ENCODE measurements around the gene ABHD16B. TPM values are rescaled to one million over a fixed set of nuclear protein-coding genes. Genes with fewer than 3 reads are reported as not detected.

The ABHD16B gene
- total RNA-seq, 4 donors from 2014 or later = not detected

DNA sequence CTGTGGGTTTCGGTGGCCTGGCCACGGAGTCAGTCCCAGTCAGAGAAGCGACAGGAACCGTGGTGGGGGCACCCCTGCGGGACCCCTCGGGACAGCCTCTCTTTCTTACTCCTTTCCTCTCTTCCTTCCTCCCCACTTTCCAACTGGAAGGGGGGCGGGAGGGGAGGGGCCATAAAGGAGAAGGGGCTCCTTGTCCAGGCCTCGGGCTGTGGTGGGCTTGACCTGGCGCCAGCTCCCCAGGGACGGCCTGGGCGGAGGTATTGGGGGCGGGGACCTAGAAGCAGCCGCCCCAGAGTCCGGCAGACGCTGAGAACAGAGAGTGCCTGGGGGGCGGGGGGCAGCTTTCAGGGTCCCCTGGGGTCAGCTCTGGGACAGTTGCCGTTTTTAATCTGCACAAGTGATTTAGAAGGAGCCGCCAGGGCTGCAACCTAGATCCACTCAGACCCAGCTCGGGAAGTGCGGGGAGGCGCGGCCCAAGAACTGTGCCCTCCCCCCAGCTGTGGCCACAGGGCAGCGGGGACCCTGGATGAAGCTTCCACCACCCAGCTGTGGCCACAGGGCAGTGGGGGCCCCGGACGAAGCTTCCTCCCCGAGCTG lies 6.4 kb upstream of the ABHD16B start:
- no peak for TF ChIP-seq CTCF (IDR thresholded peaks at IDR 0.05)
- intact Hi-C loops (cut with DNase I) = no loop called here
- H3K36me3 ChIP-seq = no peaks in the 10 kb centered on the region
- peak overlapping the region; percentile 33 to 63 (median 60) for H3K27ac ChIP-seq
- no peaks in the 10 kb centered on the region for H3K9me3 ChIP-seq
- no peak overlapping the region for H3K4me3 ChIP-seq (replicated peaks in 1 of 3)
- H3K4me1 ChIP-seq = peaks cover 27 to 58% of the 10 kb centered on the region in 2 donors
- no peaks in the 10 kb centered on the region for H3K27me3 ChIP-seq
- 7 to 13% methylated on average over 20 to 23 of the region's 26 CpGs for WGBS, 2 donors
- DNase-seq = no peak

GRCh38 chr20:63855363-63856097 lies 5.8 kb upstream of the ABHD16B start:
- intact Hi-C loops (cut with DNase I) = no loop called here
- DNase-seq = no peak
- H3K36me3 ChIP-seq = no peaks in the 10 kb centered on the region
- H3K9me3 ChIP-seq = no peaks in the 10 kb centered on the region
- no peak overlapping the region for H3K4me3 ChIP-seq (replicated peaks in 1 of 3)
- H3K27ac ChIP-seq = peak overlapping the region in 2 of 3 donors; percentile 60 to 63
- WGBS, 2 donors = 22 to 35% methylated on average over 27 to 30 of the region's 36 CpGs
- peaks cover 27 to 65% of the 10 kb centered on the region in 2 donors for H3K4me1 ChIP-seq
- H3K27me3 ChIP-seq = no peaks in the 10 kb centered on the region
- TF ChIP-seq CTCF (IDR thresholded peaks at IDR 0.05) = no peak
- TF ChIP-seq POLR2A (IDR thresholded peaks at IDR 0.05) = no peak

- DNase-seq = peak in 1 of 2 donors; percentile 18
- no peaks in the 10 kb centered on the region for H3K9me3 ChIP-seq
- 48 to 67% methylated on average over 15 to 22 of the region's 22 CpGs for WGBS, 2 donors
- no peak for TF ChIP-seq CTCF (IDR thresholded peaks at IDR 0.05)
- no peak for TF ChIP-seq POLR2A (IDR thresholded peaks at IDR 0.05)
- no peak overlapping the region for H3K27ac ChIP-seq
- intact Hi-C loops (cut with DNase I) = no loop called here
- no peak overlapping the region for H3K4me3 ChIP-seq (replicated peaks in 1 of 3)
- H3K36me3 ChIP-seq = no peaks in the 10 kb centered on the region
- peaks cover 27 to 69% of the 10 kb centered on the region in 2 donors for H3K4me1 ChIP-seq
- H3K27me3 ChIP-seq = no peaks in the 10 kb centered on the region
Measured at GRCh38 chr20:63856098-63856511, 5.2 kb upstream of the ABHD16B start.

DNA sequence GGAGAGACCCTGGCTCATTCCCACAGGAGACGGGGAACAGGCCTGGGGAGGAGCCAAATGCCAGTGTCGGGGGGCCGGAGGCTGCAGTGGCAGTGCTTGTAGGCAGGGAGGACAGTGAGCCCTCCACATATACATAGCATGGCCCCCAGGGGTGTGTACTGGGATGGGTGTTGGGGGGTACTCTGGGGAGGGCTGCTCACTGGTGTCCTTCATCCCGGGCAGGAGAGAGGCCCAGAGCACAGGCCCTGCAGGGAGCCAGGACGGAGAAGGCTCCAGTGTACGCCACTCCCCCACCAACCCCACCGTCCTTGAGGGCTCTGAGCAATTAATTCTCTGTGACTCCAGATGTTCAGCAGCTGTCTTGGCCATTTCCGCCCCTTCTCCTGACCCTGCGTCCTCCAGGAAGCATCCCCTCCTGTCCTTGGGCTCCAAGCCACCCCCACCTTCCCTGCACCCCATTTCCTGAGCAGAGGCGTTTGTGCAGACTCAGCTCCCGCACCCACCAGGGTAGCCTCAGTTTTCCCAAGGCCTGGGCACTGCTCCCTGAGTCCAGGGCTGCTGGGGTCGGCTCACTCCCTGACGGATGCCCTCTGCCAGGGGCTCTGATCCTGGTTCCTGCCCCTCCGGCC lies 3.4 kb upstream of the ABHD16B start:
- 26 to 53% methylated on average over 11 of the region's 14 CpGs for WGBS, 2 donors
- peak overlapping the region in 2 of 3 donors; percentile 33 to 39 for H3K27ac ChIP-seq
- no peak for DNase-seq
- no peaks in the 10 kb centered on the region for H3K9me3 ChIP-seq
- TF ChIP-seq CTCF (IDR thresholded peaks at IDR 0.05) (no peak), POLR2A (IDR thresholded peaks at IDR 0.05) (no peak)
- intact Hi-C loops (cut with DNase I) = no loop called here
- no peaks in the 10 kb centered on the region for H3K27me3 ChIP-seq
- peaks cover 27 to 69% of the 10 kb centered on the region in 2 donors for H3K4me1 ChIP-seq
- no peak overlapping the region for H3K4me3 ChIP-seq (replicated peaks in 1 of 3)
- H3K36me3 ChIP-seq = peaks cover 0 to 7% of the 10 kb centered on the region in 2 donors
